GM12875 (cell line): ENCODE measurements around the gene SP140L.

Experiments used
- H3K4me3 ChIP-seq: one replicate; pipeline ENCODE4 v1.5.1; 2011; ENCODE audit warnings: low read depth, low read length, control low read depth
- CTCF ChIP-seq: IDR thresholded peaks from 2 replicates; pipeline ENCODE4 v1.5.1; 2011; ENCODE audit warnings: low read depth, mild to moderate bottlenecking, control low read depth, inconsistent platforms, low read length, moderate library complexity, borderline replicate concordance; ENCODE audit not compliant: insufficient read depth

The SP140L gene

DNA sequence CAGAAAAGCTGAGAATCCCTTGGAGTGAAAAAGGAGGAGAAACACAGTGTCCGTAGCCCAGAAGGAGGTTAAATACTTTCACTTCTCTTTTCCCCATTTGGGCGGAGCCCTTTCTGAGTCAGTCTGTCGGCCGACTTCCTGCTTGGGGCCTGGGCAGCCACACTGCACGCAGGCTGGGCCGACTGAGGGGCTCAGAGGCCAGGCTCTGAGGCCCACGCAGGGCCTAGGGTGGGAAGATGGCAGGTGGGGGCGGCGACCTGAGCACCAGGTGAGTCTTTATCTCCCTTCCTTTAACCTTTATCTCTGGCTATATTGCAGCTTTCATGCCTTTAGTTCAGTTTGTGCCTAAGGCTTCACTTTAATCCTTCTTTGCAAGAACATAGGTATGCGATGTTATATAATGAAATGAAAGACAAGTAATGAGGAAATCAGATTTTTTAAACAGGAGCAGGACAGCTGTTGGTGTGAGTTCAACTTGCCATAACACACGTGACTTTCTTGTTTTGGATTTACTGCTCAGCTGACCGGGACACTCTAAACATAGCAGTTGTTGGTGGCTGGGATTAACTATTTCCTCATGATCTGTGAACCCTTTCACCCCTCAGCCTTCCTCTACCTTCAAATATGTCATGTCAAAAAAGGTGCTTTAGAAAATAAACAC lies 89.2 kb downstream of the SP140L start, which contains the start of gene SP100:
TSS of gene SP100 (plus strand) at position 141 of the 661 bp plus-strand sequence. CDS start at position 237, 96 bp downstream.
- H3K4me3 ChIP-seq = peak within 1 kb of the TSS; percentile 59
- TF ChIP-seq CTCF = no peak

DNA sequence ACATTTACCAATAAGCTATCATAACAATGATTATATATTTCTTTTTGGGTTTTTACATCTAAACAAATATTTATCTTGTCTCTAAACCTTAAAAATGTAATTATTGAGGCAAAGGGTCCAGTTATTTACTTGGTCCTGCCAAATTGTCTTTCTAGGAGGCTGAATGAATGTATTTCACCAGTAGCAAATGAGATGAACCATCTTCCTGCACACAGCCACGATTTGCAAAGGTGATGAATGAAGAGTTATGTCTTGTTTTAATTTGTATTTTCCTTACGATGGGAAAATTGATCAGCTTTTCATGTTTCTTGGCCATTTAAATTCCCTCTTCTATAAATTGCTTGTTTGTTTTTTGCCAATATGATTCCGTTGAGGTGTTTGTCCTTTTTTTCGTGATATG lies 90.4 kb downstream of the SP140L start:
- TF ChIP-seq CTCF = no peak
- peak overlapping the region; percentile 59 for H3K4me3 ChIP-seq

DNA sequence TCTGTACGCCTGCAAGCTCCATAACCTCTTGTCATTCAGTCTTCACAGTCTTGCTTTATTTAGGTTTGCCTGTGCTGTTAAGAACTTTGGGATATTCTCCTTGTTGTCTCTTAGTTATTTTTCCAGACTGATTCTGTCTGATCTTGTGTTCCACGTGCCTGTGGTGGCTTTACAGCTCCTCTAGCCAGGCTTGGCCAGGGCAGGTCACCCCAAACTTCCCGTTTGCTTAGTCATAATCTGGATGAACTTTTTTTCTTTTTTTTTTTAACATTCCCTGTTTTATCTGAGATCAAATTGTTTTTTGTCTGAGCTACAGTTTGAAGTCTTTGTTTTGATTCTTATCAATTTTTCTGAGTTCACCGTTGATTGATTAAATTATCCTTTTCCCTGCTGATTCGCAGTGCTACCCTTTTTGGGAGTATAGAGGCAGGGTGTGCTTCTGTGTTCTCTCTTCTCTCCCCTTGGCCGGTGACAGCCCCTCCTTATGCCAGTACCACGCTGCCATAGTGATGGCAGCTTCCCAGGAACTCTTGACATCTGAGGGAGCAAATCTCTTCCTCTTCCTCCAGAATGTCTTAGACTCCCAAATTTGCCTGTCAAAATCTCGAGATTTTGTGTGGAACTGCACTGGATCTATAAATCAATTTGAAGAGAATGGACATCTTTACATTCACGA lies 91.5 kb downstream of the SP140L start:
- no peak for TF ChIP-seq CTCF
- peak overlapping the region; percentile 59 for H3K4me3 ChIP-seq

DNA sequence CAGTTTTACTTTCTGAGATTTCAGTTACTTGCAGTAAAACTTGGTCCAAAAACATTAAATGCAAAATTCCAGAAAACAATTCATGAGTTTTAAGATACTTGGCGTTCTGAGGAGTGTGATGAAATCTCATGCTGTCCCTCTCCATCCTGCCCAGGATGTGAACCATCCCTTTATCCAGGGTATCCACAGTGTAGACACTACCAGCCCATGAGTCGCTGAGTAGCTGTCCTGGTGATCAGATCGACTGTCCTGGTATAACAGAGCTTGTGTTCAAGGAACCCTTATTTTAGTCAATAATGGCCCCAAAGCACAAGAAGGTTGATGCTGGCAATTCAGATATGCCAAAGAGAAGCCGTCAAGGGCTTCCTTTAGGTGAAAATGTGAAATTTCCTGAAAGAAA lies 92.2 kb downstream of the SP140L start:
- TF ChIP-seq CTCF = no peak
- peak overlapping the region; percentile 13 for H3K4me3 ChIP-seq

GRCh38 chr2:230422149-230422548 lies 95.2 kb downstream of the SP140L start:
- TF ChIP-seq CTCF = no peak
- H3K4me3 ChIP-seq = no peak overlapping the region

- no peak for TF ChIP-seq CTCF
- no peak overlapping the region for H3K4me3 ChIP-seq
These were observed 97.0 kb downstream of the SP140L start for GRCh38 chr2:230423851-230424458.
